Measurements from ENCODE around the gene ARFGAP2.
"Not testable (repeated sequence)": the region's sequence is repeated elsewhere in the genome, so short reads cannot be mapped to it uniquely, and the experiment has no call there.

The ARFGAP2 gene

DNA sequence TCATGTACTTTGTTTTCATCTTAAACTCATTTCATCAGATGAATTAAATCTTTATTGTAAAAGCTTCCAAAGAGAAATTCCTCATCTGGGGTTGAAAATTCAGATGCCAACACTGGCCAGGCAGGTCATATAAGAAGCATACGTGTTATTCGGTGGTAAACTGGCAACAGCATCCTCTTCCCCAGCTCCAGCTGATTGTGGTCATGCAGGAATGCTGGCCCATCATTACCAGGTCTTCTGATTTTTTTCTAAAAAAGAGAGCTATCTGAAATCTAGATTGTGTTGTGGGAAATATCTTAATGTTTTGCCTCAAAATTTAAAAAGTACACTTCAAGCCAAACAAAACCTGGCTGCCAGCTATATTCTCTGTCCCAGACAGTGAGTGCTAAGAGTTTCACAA, 53.6 kb downstream of the ARFGAP2 start:
- TF ChIP-seq, protein P1, sequence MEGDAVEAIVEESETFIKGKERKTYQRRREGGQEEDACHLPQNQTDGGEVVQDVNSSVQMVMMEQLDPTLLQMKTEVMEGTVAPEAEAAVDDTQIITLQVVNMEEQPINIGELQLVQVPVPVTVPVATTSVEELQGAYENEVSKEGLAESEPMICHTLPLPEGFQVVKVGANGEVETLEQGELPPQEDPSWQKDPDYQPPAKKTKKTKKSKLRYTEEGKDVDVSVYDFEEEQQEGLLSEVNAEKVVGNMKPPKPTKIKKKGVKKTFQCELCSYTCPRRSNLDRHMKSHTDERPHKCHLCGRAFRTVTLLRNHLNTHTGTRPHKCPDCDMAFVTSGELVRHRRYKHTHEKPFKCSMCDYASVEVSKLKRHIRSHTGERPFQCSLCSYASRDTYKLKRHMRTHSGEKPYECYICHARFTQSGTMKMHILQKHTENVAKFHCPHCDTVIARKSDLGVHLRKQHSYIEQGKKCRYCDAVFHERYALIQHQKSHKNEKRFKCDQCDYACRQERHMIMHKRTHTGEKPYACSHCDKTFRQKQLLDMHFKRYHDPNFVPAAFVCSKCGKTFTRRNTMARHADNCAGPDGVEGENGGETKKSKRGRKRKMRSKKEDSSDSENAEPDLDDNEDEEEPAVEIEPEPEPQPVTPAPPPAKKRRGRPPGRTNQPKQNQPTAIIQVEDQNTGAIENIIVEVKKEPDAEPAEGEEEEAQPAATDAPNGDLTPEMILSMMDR (IDR thresholded peaks at IDR 0.05; ENCODE audit: low read depth, low read length), result no peak
- DNase-seq (ENCODE audit: extremely low read depth, low read depth), result no peak

DNA sequence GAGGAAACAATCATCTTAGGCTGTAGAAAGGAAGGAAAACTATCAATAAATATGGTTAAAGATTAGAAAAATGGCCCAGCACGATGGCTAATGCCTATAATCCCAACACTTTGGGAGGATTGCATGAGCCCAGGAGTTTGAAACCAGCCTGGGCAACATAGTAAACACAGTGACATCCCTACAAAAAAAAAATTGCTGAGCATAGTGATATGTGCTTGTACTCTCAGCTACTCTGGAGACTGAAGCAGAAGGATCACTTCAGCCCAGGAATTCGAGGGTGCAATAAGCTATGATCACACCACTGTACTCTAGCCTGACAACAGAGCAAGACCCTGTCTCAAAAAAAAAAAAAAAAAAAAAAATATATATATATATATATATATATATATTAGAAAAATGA, 54.9 kb downstream of the ARFGAP2 start:
- TF ChIP-seq, protein P1 (IDR thresholded peaks at IDR 0.05; ENCODE audit: low read depth, low read length), result no peak
- no peak for DNase-seq (ENCODE audit: extremely low read depth, low read depth)

DNA sequence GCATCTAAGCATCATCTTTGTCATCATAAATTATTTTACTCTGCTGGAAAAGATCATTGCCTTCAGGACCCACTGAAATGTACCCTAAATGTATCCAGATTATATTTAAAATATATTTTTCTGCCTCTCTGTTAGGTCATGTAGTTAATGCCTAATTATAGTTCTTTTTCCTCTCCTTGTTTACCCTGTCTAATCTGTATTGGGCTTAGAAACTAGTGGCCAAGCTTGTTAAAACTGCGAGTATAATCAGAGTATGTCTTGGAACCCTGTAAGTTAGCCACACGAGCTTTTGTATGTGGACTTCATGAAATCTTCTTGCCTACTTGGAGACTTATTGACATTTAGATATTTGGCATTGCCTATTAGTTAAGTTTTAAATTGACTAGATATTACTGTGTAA, 55.6 kb downstream of the ARFGAP2 start:
- TF ChIP-seq, protein P1 (IDR thresholded peaks at IDR 0.05; ENCODE audit: low read depth, low read length), result no peak
- DNase-seq (ENCODE audit: extremely low read depth, low read depth), result no peak

DNA sequence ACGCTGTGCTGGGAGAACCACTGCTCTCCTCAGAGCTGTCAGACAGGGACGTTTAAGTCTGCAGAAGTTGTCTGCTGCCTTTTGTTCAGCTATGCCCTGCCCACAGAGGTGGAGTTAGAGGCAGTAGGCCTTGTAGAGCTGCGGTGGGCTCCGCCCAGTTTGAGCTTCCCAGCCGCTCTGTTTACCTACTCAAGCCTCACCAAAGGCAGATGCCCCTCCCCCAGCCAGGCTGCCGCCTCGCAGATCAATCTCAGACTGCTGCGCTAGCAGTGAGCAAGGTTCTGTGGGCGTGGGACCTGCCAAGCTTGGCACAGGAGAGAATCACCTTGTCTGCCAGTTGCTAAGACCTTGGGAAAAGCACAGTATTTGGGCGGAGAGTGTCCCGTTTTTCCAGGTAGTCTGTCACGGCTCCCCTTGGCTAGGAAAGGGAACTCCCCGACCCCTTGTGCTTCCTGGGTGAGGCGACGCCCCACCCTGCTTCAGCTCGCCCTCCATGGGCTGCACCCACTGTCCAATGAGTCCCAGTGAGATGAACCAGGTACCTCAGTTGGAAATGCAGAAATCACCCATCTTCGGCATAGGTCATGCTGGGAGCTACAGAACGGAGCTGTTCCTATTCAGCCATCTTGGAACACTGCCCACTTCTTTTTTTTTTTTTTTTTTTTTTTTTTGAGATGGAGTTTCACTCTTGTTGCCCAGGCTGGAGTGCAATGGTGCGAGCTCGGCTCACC, 57.6 kb downstream of the ARFGAP2 start:
- not testable (repeated sequence) for DNase-seq (ENCODE audit: extremely low read depth, low read depth)

All from AG09319 (cell line).